IPS-18a (cell line): Measurements from ENCODE around the gene SNAPC4.

Experiments
- H3K27ac ChIP-seq: one replicate; pipeline ENCODE4 v1.5.1; 2013; ENCODE audit warnings: low read length
- H3K27me3 ChIP-seq: one replicate; pipeline ENCODE4 v1.6.1; 2013; ENCODE audit warnings: mild to moderate bottlenecking, low read length; ENCODE audit not compliant: control insufficient read depth, insufficient read depth
- H3K36me3 ChIP-seq: one replicate; pipeline ENCODE4 v1.6.1; 2013; ENCODE audit warnings: low read depth, low read length; ENCODE audit not compliant: control insufficient read depth
- H3K4me1 ChIP-seq: one replicate; pipeline ENCODE4 v1.6.1; 2013; ENCODE audit warnings: low read depth, low read length; ENCODE audit not compliant: control insufficient read depth
- H3K4me3 ChIP-seq: one replicate; pipeline ENCODE4 v1.5.1; 2013; ENCODE audit warnings: low read length
- H3K9ac ChIP-seq: one replicate; pipeline ENCODE4 v1.6.1; 2013; ENCODE audit warnings: mild to moderate bottlenecking, low read length, moderate library complexity
- H3K9me3 ChIP-seq: one replicate; pipeline ENCODE4 v1.6.1; 2013; ENCODE audit warnings: low read depth, low read length; ENCODE audit not compliant: control insufficient read depth

Gene SNAPC4

GRCh38 chr9:136372561-136373299, 27.2 kb downstream of the SNAPC4 start:
- Histone ChIP-seq H3K4me1 (no peaks in the 10 kb centered on the region), H3K4me3 (no peak overlapping the region), H3K9me3 (no peaks in the 10 kb centered on the region), H3K9ac (no peak overlapping the region), H3K27me3 (no peaks in the 10 kb centered on the region), H3K27ac (no peak overlapping the region), H3K36me3 (peaks cover 6% of the 10 kb centered on the region)

DNA sequence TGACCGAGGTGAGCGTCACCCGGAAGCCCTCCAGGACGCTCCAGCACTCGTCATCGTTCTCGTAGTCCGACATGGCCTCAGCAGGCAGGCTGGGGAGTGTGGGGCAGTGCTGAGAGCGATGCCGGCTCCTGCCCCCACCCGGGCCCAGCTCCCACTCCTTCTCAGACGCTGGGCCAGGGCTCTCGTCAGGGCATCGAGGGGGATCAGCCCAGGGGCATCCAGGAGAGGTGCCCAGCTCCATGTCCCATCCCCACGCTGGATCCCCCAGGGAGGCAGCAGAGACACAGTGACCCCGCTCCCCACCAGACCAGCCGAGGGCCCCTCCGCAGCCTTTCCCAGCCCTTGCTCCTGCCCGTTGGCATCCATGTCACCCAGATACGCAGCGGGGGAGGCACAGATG, 28.0 kb downstream of the SNAPC4 start:
- Histone ChIP-seq H3K4me1 (no peaks in the 10 kb centered on the region), H3K9ac (no peak overlapping the region), H3K36me3 (peaks cover 6% of the 10 kb centered on the region), H3K4me3 (no peak overlapping the region), H3K27me3 (no peaks in the 10 kb centered on the region), H3K27ac (no peak overlapping the region), H3K9me3 (no peaks in the 10 kb centered on the region)

DNA sequence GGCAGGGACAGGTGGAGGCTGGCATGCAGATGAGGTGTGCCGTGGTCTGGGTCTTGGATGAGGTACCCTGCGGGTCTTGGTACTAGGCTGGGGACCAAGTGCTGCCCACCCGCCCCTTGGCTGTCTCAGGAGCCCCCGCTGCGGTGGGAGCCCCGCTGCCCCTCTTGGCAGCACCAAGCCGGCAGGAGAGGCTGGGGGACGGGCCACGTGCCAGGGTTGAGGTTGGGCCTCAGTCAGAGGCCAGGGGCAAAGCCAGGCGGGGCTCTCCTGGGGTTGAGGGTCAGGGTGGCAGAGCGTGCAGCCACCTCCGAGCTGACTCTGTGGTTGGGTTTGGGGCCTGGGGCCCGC, 28.5 kb downstream of the SNAPC4 start:
- Histone ChIP-seq H3K4me1 (no peaks in the 10 kb centered on the region), H3K36me3 (peaks cover 6% of the 10 kb centered on the region), H3K9ac (no peak overlapping the region), H3K27ac (no peak overlapping the region), H3K27me3 (no peaks in the 10 kb centered on the region), H3K9me3 (no peaks in the 10 kb centered on the region), H3K4me3 (no peak overlapping the region)

DNA sequence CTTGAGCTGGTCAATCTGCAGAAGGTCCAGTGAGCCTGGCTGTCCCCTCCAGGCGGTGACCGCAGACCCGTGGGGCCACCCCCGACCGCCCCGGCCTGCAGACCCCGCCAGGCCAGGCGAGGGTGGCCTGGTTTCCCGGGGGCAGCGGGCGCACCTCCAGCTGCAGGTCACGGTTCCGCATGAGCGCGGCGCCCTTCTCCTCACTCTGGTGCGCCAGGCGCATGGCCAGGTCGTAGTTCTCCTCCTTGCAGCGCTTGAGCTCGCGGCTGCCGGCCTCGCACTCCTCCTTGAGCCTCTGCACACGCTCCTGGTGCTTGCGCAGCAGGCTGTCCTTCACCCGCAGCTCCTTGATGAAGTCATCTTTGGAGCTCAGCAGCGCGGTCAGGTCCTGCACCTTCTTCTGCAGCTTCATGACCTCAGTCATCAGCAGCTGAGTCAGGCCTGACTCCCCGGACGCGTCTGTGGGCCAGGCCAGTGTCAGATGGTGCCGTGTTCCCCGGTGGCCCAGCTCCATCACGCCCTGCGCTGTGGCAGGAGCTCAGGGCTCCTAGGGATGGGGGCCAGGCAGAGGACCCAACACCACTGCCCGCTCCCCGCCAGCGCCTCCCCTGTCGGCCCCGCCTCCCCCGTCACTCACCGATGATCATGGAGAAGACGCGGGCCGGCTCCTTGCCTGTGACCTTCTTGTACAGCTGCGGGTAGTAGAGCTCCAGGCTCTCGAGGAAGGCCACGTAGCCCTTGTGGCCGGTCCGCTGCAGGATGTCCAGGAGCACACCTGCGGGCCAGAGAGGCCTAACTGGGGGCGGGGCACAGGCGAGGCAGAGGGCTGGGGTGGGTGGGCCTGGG, 29.1 kb downstream of the SNAPC4 start:
- peaks cover 4% of the 10 kb centered on the region for H3K36me3 ChIP-seq
- no peak overlapping the region for H3K9ac ChIP-seq
- H3K27ac ChIP-seq: no peak overlapping the region
- no peaks in the 10 kb centered on the region for H3K27me3 ChIP-seq
- no peaks in the 10 kb centered on the region for H3K4me1 ChIP-seq
- no peaks in the 10 kb centered on the region for H3K9me3 ChIP-seq
- no peak overlapping the region for H3K4me3 ChIP-seq

DNA sequence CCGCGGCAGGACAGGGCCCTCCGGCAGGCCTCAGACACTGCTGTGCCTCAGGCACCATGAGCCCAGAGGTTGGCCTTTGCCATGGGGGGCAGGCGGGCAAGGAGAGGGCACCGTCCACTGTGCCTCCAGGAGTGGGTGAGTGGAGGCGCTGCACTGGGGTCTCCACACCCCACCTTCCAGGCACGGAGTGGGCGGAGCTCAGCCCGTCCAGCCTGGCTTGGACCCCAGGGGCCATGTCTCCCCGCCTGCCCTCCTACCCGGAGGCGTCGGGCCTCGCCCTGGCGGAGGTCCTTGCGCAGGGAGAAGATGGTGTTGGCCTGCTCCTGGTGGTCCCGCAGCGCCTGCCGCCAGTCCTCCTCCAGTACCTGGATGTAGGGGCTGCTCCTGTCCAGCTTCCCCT, 29.9 kb downstream of the SNAPC4 start:
- H3K9ac ChIP-seq: no peak overlapping the region
- H3K27ac ChIP-seq: no peak overlapping the region
- no peak overlapping the region for H3K4me3 ChIP-seq
- no peaks in the 10 kb centered on the region for H3K36me3 ChIP-seq
- no peaks in the 10 kb centered on the region for H3K27me3 ChIP-seq
- no peaks in the 10 kb centered on the region for H3K4me1 ChIP-seq
- H3K9me3 ChIP-seq: no peaks in the 10 kb centered on the region

DNA sequence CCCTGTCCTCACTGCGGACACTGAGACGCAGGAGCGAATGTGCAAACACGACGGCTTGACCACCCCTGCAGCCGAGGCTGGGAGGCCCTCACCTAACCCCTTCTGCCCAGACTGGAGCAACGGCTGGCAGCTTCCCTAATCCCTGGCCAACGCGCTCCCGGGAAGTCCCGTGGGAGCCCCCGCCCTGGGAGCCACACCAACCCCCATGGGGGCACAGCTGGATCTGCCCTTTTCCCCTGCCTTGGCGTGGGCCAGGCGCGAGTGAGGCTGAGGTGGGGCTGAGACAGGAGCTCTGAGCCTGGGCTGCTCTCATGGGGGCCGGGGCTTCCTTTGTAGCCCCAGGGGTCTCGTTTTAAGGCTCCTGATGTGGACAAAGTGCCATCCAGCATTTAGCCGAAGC, 31.8 kb downstream of the SNAPC4 start:
- Histone ChIP-seq H3K36me3 (no peaks in the 10 kb centered on the region), H3K4me1 (no peaks in the 10 kb centered on the region), H3K9me3 (no peaks in the 10 kb centered on the region), H3K27me3 (peaks cover 3% of the 10 kb centered on the region), H3K27ac (no peak overlapping the region), H3K9ac (no peak overlapping the region), H3K4me3 (no peak overlapping the region)

DNA sequence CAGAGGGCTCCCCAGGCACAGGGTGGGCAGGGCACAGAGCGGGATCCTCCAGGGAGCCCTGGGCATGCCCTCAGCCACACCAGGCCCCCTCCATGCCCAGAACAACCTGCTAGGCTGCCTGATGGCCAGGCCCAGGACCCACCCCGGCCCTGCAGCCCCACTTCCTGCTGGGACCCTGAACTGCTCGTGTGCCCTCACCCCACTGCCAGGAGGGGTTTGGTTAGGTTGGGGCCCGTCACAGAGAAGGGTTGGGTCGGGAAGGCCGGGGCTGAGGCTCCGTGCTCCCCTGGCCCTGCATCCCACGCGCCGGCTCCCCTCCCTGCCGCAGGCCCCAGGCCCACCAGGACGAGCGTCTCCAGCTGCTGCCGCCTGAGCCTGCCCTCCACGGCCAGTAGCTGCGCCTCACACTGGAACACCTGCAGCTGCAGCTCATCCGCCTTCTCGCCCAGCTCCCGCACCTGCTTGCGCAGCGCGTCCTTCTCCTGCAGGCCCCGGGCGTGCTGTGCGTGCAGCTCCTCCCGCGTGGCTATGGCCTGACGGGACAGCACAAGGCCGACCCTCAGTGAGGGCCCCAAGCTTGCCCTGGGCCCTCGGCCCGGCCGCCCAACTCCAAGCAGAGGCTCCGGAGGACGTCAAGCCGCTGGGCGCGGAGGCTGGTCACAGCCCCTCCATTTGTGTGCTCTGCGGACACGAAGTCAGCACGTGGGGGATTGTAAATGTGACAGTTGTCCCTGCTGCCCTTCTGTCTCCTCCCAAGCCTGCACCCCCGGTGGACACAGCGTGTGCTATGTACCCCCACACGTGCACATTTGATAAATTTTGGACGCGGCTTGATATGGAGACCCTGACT, 32.4 kb downstream of the SNAPC4 start:
- H3K9me3 ChIP-seq: no peaks in the 10 kb centered on the region
- peaks cover 3% of the 10 kb centered on the region for H3K27me3 ChIP-seq
- no peak overlapping the region for H3K27ac ChIP-seq
- H3K4me3 ChIP-seq: no peak overlapping the region
- H3K4me1 ChIP-seq: no peaks in the 10 kb centered on the region
- no peaks in the 10 kb centered on the region for H3K36me3 ChIP-seq
- H3K9ac ChIP-seq: no peak overlapping the region

DNA sequence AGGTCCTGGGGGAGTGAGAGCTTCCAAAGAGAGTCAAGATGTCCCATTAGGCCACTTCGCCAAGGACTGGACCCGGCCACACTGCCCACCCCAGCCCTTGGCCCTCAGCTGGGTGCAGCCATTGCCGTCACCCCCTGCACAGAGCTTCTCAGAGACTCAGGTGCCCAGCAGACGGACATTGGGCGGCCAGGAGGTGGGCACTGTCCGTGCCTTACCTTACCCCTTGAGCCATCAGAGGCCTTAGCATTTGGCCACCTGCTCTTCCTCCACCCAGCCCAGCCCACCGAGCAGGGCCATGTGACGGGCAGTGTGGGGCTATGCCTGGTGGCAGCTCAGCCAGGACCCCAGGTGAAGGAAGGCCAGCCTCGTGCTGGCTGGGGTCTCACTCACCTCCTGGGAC, 33.1 kb downstream of the SNAPC4 start:
- no peak overlapping the region for H3K4me3 ChIP-seq
- H3K36me3 ChIP-seq: no peaks in the 10 kb centered on the region
- H3K9me3 ChIP-seq: no peaks in the 10 kb centered on the region
- H3K27me3 ChIP-seq: peaks cover 3% of the 10 kb centered on the region
- H3K27ac ChIP-seq: no peak overlapping the region
- H3K9ac ChIP-seq: no peak overlapping the region
- H3K4me1 ChIP-seq: no peaks in the 10 kb centered on the region

GRCh38 chr9:136365775-136366222, 34.2 kb downstream of the SNAPC4 start:
- no peak overlapping the region for H3K27ac ChIP-seq
- no peaks in the 10 kb centered on the region for H3K36me3 ChIP-seq
- no peak overlapping the region for H3K4me3 ChIP-seq
- H3K4me1 ChIP-seq: no peaks in the 10 kb centered on the region
- peaks cover 3% of the 10 kb centered on the region for H3K27me3 ChIP-seq
- no peaks in the 10 kb centered on the region for H3K9me3 ChIP-seq
- H3K9ac ChIP-seq: no peak overlapping the region

DNA sequence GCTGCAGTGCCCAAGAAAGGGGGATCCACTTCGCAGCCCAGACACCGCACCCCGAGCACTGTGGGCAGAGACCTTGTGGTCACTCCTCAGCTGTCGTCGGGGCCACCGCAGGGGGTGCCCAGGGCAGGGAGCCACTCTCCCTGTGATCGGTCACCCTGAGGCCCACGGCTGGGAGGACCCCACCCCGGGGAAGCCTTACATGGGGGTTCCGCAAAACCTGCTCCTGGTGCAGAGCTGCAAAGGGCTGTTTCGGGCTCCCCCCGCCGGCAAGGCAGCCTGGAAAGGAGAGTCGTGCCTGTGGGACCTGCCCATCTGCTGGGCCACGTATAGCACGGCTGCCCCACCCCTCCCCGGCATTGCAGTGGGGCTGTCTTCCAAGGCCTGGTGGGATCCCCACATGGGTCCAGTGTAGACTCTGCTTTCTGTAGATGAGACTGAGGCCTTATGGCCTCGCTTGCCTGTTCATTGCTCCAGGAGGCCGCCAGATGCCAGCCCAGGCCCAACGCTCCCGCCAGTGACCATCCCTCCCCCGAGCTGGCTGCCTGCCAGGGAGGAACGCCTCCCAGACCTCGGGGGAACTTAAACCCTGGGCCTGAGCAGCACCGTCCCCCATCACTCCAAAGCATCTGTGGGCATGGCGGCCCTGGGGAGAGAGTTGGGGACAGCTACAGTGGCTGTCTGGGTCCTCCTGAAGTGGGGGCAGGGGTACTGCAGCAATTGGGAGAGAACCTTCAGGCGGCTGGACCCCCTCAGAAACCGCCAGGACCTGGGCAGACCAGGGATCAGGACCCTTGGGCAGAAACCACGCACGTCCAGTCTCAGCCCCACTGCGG, 34.8 kb downstream of the SNAPC4 start:
- no peaks in the 10 kb centered on the region for H3K9me3 ChIP-seq
- no peak overlapping the region for H3K27ac ChIP-seq
- H3K27me3 ChIP-seq: peaks cover 3% of the 10 kb centered on the region
- H3K36me3 ChIP-seq: no peaks in the 10 kb centered on the region
- no peak overlapping the region for H3K4me3 ChIP-seq
- H3K4me1 ChIP-seq: no peaks in the 10 kb centered on the region
- H3K9ac ChIP-seq: no peak overlapping the region
